ENCODE data around the gene QRFP.
A peak's percentile ranks its signal among the peaks of the same experiment; 100 is the strongest.

The QRFP gene

DNA sequence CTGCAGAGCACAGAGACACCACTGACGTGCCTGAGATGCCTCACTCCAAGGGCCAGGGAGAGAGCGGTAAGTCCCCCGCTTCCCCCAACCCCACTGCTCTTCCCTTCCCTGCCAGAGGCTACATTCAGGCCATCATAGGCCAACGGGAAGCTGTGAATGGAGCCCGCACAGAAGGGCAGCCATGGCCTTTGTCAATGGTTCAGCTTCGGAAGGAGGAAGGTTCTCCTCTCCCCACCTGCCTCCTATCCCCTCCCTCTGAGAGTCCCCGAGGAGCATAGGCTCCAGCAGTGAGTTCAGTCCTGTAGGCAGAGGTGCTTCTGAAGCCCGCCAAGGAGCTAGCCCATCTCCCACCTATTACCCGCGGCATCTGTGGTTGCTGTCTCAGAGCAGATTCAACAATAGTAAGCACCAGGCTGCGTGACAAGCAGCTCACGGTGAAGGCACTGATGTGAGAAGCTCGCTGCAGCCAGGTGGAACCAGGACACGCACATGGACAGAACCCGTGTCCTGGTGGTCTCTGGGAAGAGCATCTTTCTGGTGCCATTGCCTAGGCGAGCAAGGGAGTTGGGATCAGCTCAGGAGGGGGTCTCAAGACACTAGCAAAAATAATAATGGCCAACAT is 15.9 kb downstream of the QRFP start:
- H3K4me3 ChIP-seq (ENCODE audit: low read length in 2 of 2) = no peak overlapping the region
- peaks cover 55 to 63% of the 10 kb centered on the region in 2 donors for H3K36me3 ChIP-seq (ENCODE audit: control insufficient read depth in 2 of 2, insufficient read depth in 2 of 2, low read length in 2 of 2)
- H3K9me3 ChIP-seq (ENCODE audit: control insufficient read depth in 2 of 2, low read length in 2 of 2) = no peaks in the 10 kb centered on the region
- no peaks in the 10 kb centered on the region for H3K4me1 ChIP-seq (ENCODE audit: control insufficient read depth in 2 of 2, insufficient read depth in 2 of 2, low read length in 2 of 2)
- no peak overlapping the region for H3K27ac ChIP-seq (ENCODE audit: low read depth in 2 of 2, low read length in 2 of 2)
- H3K9ac ChIP-seq (ENCODE audit: low read depth in 1 of 2, low read length in 2 of 2) = no peak overlapping the region
- H3K27me3 ChIP-seq (ENCODE audit: control insufficient read depth in 2 of 2, insufficient read depth in 2 of 2, low read length in 2 of 2) = no peaks in the 10 kb centered on the region

DNA sequence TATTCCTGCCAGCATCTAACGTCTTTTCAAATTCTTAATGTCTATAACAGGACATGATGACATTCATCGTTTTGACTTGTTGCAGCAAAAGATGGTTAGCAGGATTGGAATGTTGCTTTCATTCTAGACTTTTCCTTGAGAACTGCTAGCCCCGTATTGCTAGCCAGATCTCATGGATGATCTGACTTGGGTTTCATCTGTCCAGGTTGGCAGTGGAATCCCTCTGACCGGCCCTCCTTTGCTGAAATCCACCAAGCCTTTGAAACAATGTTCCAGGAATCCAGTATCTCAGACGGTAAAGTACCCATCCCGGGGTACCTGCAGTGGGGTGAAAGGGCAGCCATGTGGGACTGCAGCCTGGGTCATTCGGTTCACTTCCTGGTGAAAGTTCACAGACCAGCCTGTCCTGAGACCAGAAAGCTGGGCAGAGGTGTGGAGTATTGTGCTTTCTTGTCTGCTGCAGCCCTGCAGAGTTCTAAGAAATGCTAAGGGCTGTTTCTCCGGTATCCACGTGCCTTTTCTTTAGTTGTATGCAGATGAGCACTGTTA is 16.7 kb downstream of the QRFP start:
- no peak overlapping the region for H3K9ac ChIP-seq (ENCODE audit: low read depth in 1 of 2, low read length in 2 of 2)
- H3K36me3 ChIP-seq (ENCODE audit: control insufficient read depth in 2 of 2, insufficient read depth in 2 of 2, low read length in 2 of 2) = peaks cover 49 to 63% of the 10 kb centered on the region in 2 donors
- no peaks in the 10 kb centered on the region for H3K27me3 ChIP-seq (ENCODE audit: control insufficient read depth in 2 of 2, insufficient read depth in 2 of 2, low read length in 2 of 2)
- H3K4me1 ChIP-seq (ENCODE audit: control insufficient read depth in 2 of 2, insufficient read depth in 2 of 2, low read length in 2 of 2) = no peaks in the 10 kb centered on the region
- no peaks in the 10 kb centered on the region for H3K9me3 ChIP-seq (ENCODE audit: control insufficient read depth in 2 of 2, low read length in 2 of 2)
- no peak overlapping the region for H3K4me3 ChIP-seq (ENCODE audit: low read length in 2 of 2)
- H3K27ac ChIP-seq (ENCODE audit: low read depth in 2 of 2, low read length in 2 of 2) = no peak overlapping the region

GRCh38 chr9:130878295-130878694 is 18.3 kb downstream of the QRFP start:
- Histone ChIP-seq H3K27ac (ENCODE audit: low read depth in 2 of 2, low read length in 2 of 2) (no peak overlapping the region), H3K9ac (ENCODE audit: low read depth in 1 of 2, low read length in 2 of 2) (no peak overlapping the region), H3K36me3 (ENCODE audit: control insufficient read depth in 2 of 2, insufficient read depth in 2 of 2, low read length in 2 of 2) (peaks cover 54 to 66% of the 10 kb centered on the region in 2 donors), H3K4me3 (ENCODE audit: low read length in 2 of 2) (no peak overlapping the region), H3K4me1 (ENCODE audit: control insufficient read depth in 2 of 2, insufficient read depth in 2 of 2, low read length in 2 of 2) (peaks cover 4 to 8% of the 10 kb centered on the region in 2 donors), H3K27me3 (ENCODE audit: control insufficient read depth in 2 of 2, insufficient read depth in 2 of 2, low read length in 2 of 2) (no peaks in the 10 kb centered on the region), H3K9me3 (ENCODE audit: control insufficient read depth in 2 of 2, low read length in 2 of 2) (no peaks in the 10 kb centered on the region)

GRCh38 chr9:130877300-130877699 is 19.3 kb downstream of the QRFP start:
- Histone ChIP-seq H3K9me3 (ENCODE audit: control insufficient read depth in 2 of 2, low read length in 2 of 2) (no peaks in the 10 kb centered on the region), H3K4me1 (ENCODE audit: control insufficient read depth in 2 of 2, insufficient read depth in 2 of 2, low read length in 2 of 2) (peaks cover 13 to 18% of the 10 kb centered on the region in 2 donors), H3K4me3 (ENCODE audit: low read length in 2 of 2) (no peak overlapping the region), H3K27ac (ENCODE audit: low read depth in 2 of 2, low read length in 2 of 2) (no peak overlapping the region), H3K27me3 (ENCODE audit: control insufficient read depth in 2 of 2, insufficient read depth in 2 of 2, low read length in 2 of 2) (no peaks in the 10 kb centered on the region), H3K9ac (ENCODE audit: low read depth in 1 of 2, low read length in 2 of 2) (no peak overlapping the region), H3K36me3 (ENCODE audit: control insufficient read depth in 2 of 2, insufficient read depth in 2 of 2, low read length in 2 of 2) (peaks cover 61 to 72% of the 10 kb centered on the region in 2 donors)

- H3K4me1 ChIP-seq (ENCODE audit: control insufficient read depth in 2 of 2, insufficient read depth in 2 of 2, low read length in 2 of 2) = peaks cover 16 to 20% of the 10 kb centered on the region in 2 donors
- no peaks in the 10 kb centered on the region for H3K27me3 ChIP-seq (ENCODE audit: control insufficient read depth in 2 of 2, insufficient read depth in 2 of 2, low read length in 2 of 2)
- no peak overlapping the region for H3K9ac ChIP-seq (ENCODE audit: low read depth in 1 of 2, low read length in 2 of 2)
- peaks cover 51 to 70% of the 10 kb centered on the region in 2 donors for H3K36me3 ChIP-seq (ENCODE audit: control insufficient read depth in 2 of 2, insufficient read depth in 2 of 2, low read length in 2 of 2)
- H3K9me3 ChIP-seq (ENCODE audit: control insufficient read depth in 2 of 2, low read length in 2 of 2) = no peaks in the 10 kb centered on the region
- H3K27ac ChIP-seq (ENCODE audit: low read depth in 2 of 2, low read length in 2 of 2) = no peak overlapping the region
- H3K4me3 ChIP-seq (ENCODE audit: low read length in 2 of 2) = no peak overlapping the region
Observed at GRCh38 chr9:130874783-130875182, 21.8 kb downstream of the QRFP start.

- Histone ChIP-seq H3K4me3 (ENCODE audit: low read length in 2 of 2) (no peak overlapping the region), H3K9me3 (ENCODE audit: control insufficient read depth in 2 of 2, low read length in 2 of 2) (no peaks in the 10 kb centered on the region), H3K27me3 (ENCODE audit: control insufficient read depth in 2 of 2, insufficient read depth in 2 of 2, low read length in 2 of 2) (no peaks in the 10 kb centered on the region), H3K27ac (ENCODE audit: low read depth in 2 of 2, low read length in 2 of 2) (no peak overlapping the region), H3K36me3 (ENCODE audit: control insufficient read depth in 2 of 2, insufficient read depth in 2 of 2, low read length in 2 of 2) (peaks cover 46 to 66% of the 10 kb centered on the region in 2 donors), H3K9ac (ENCODE audit: low read depth in 1 of 2, low read length in 2 of 2) (no peak overlapping the region), H3K4me1 (ENCODE audit: control insufficient read depth in 2 of 2, insufficient read depth in 2 of 2, low read length in 2 of 2) (peaks cover 20% of the 10 kb centered on the region in 2 donors)
Observed at GRCh38 chr9:130873966-130874365, 22.6 kb downstream of the QRFP start.

- H3K27ac ChIP-seq (ENCODE audit: low read depth in 2 of 2, low read length in 2 of 2) = peak overlapping the region; percentile 34 to 43
- no peaks in the 10 kb centered on the region for H3K27me3 ChIP-seq (ENCODE audit: control insufficient read depth in 2 of 2, insufficient read depth in 2 of 2, low read length in 2 of 2)
- no peak overlapping the region for H3K9ac ChIP-seq (ENCODE audit: low read depth in 1 of 2, low read length in 2 of 2)
- peaks cover 42 to 57% of the 10 kb centered on the region in 2 donors for H3K36me3 ChIP-seq (ENCODE audit: control insufficient read depth in 2 of 2, insufficient read depth in 2 of 2, low read length in 2 of 2)
- no peak overlapping the region for H3K4me3 ChIP-seq (ENCODE audit: low read length in 2 of 2)
- H3K4me1 ChIP-seq (ENCODE audit: control insufficient read depth in 2 of 2, insufficient read depth in 2 of 2, low read length in 2 of 2) = peaks cover 20% of the 10 kb centered on the region in 2 donors
- H3K9me3 ChIP-seq (ENCODE audit: control insufficient read depth in 2 of 2, low read length in 2 of 2) = no peaks in the 10 kb centered on the region
Observed at GRCh38 chr9:130872912-130873503, 23.6 kb downstream of the QRFP start.

DNA sequence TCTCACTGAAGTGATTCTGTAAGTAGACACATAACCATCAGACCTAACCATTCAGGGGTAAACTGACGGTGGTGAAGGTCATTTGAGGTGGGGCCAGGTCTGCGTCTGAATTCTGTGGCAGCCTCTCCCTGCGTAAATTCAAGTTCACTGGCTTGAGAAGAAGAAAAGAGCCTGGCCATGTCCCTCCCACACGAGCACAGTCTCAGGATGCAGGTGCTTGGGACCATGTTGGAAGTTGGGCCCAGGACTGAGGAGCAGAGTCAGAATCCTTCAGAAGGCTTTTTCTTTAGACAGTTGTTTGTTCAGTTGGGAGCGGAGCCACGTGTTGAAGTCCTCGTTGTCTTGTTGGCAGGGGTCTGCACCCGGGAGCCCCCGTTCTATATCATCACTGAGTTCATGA is 24.1 kb downstream of the QRFP start:
- no peaks in the 10 kb centered on the region for H3K9me3 ChIP-seq (ENCODE audit: control insufficient read depth in 2 of 2, low read length in 2 of 2)
- H3K4me1 ChIP-seq (ENCODE audit: control insufficient read depth in 2 of 2, insufficient read depth in 2 of 2, low read length in 2 of 2) = peaks cover 20% of the 10 kb centered on the region in 2 donors
- peak overlapping the region; percentile 34 to 43 for H3K27ac ChIP-seq (ENCODE audit: low read depth in 2 of 2, low read length in 2 of 2)
- H3K27me3 ChIP-seq (ENCODE audit: control insufficient read depth in 2 of 2, insufficient read depth in 2 of 2, low read length in 2 of 2) = no peaks in the 10 kb centered on the region
- H3K4me3 ChIP-seq (ENCODE audit: low read length in 2 of 2) = no peak overlapping the region
- H3K9ac ChIP-seq (ENCODE audit: low read depth in 1 of 2, low read length in 2 of 2) = no peak overlapping the region
- H3K36me3 ChIP-seq (ENCODE audit: control insufficient read depth in 2 of 2, insufficient read depth in 2 of 2, low read length in 2 of 2) = peaks cover 42 to 57% of the 10 kb centered on the region in 2 donors

- Histone ChIP-seq H3K9ac (ENCODE audit: low read depth in 1 of 2, low read length in 2 of 2) (no peak overlapping the region), H3K36me3 (ENCODE audit: control insufficient read depth in 2 of 2, insufficient read depth in 2 of 2, low read length in 2 of 2) (peaks cover 42 to 57% of the 10 kb centered on the region in 2 donors), H3K27me3 (ENCODE audit: control insufficient read depth in 2 of 2, insufficient read depth in 2 of 2, low read length in 2 of 2) (no peaks in the 10 kb centered on the region), H3K4me1 (ENCODE audit: control insufficient read depth in 2 of 2, insufficient read depth in 2 of 2, low read length in 2 of 2) (peaks cover 20% of the 10 kb centered on the region in 2 donors), H3K27ac (ENCODE audit: low read depth in 2 of 2, low read length in 2 of 2) (no peak overlapping the region), H3K9me3 (ENCODE audit: control insufficient read depth in 2 of 2, low read length in 2 of 2) (no peaks in the 10 kb centered on the region), H3K4me3 (ENCODE audit: low read length in 2 of 2) (no peak overlapping the region)
Observed at GRCh38 chr9:130872093-130872492, 24.5 kb downstream of the QRFP start.

DNA sequence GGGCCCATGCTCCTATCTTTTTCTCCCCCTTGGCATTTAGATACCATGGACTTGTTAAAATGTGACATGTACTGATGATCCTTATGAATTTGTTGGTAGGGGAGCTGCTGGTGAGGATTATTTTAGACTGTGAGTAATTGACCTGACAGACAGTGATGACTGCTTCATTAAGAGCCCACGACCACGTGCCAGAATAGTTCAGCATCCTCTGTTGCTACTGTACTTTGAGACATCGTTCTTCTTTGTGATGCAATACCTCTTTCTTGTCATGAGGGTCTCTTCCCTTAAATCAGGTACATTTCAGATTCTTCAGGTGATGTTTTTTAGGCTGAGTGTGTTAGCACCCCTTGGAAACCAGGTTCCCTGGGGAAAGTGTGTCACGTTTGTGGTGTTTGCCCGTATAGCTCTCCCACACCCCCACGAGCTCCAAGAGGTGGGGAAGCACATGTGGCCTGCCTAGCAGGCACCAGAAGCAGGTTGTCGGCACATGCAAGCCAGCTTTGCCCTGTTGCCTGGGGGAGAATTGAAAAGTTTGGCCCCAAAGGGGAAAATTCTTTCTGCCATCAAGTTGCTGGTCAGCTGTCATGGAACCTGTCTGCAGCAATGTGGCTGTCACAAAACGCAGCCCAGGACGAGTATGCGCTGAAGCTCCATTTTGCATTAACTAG is 25.1 kb downstream of the QRFP start:
- Histone ChIP-seq H3K4me3 (ENCODE audit: low read length in 2 of 2) (no peak overlapping the region), H3K36me3 (ENCODE audit: control insufficient read depth in 2 of 2, insufficient read depth in 2 of 2, low read length in 2 of 2) (peaks cover 44 to 57% of the 10 kb centered on the region in 2 donors), H3K27me3 (ENCODE audit: control insufficient read depth in 2 of 2, insufficient read depth in 2 of 2, low read length in 2 of 2) (no peaks in the 10 kb centered on the region), H3K9me3 (ENCODE audit: control insufficient read depth in 2 of 2, low read length in 2 of 2) (no peaks in the 10 kb centered on the region), H3K9ac (ENCODE audit: low read depth in 1 of 2, low read length in 2 of 2) (no peak overlapping the region), H3K4me1 (ENCODE audit: control insufficient read depth in 2 of 2, insufficient read depth in 2 of 2, low read length in 2 of 2) (peaks cover 20% of the 10 kb centered on the region in 2 donors), H3K27ac (ENCODE audit: low read depth in 2 of 2, low read length in 2 of 2) (no peak overlapping the region)

All from mucosa of rectum (tissue), 2 donors.